ENCODE measurements around the gene ATP5PD. TPM values are rescaled to one million over a fixed set of nuclear protein-coding genes. Genes with fewer than 3 reads are reported as not detected.

ATP5PD gene
- total RNA-seq, 1 experiment from 2014 or later = 344 TPM

GRCh38 chr17:75064040-75064439 lies 17.3 kb upstream of the ATP5PD start:
- no peaks in the 10 kb centered on the region; the same call in none of the 2 replicates for H3K27me3 Mint-ChIP-seq (ENCODE audit: low read depth)
- Histone ChIP-seq H3K9ac (ENCODE audit: extremely low read depth, insufficient read length, low read length) (no peak overlapping the region), H3K79me1 (ENCODE audit: insufficient read depth, low read depth, low read length, poor library complexity, severe bottlenecking) (no peaks in the 10 kb centered on the region), H2BK120ac (ENCODE audit: low read depth, low read length, poor library complexity, severe bottlenecking) (no peak overlapping the region), H4K91ac (ENCODE audit: insufficient read length, low read depth, low read length) (no peak overlapping the region), H2BK20ac (ENCODE audit: low read depth, low read length, poor library complexity, severe bottlenecking) (no peak overlapping the region), H2AK5ac (ENCODE audit: insufficient read length, low read length) (no peak overlapping the region), H3K4me2 (ENCODE audit: insufficient read depth, insufficient read length, low read length) (no peak overlapping the region), H3K27me3 (ENCODE audit: insufficient read depth, low read length) (no peaks in the 10 kb centered on the region), H2AFZ (ENCODE audit: low read length) (no peak overlapping the region), H3K14ac (ENCODE audit: insufficient read depth, low read length) (no peak overlapping the region), H4K8ac (replicated peaks; ENCODE audit: insufficient read length, low read depth, low read length) (no peak overlapping the region), H3K79me2 (ENCODE audit: insufficient read depth, low read length) (no peaks in the 10 kb centered on the region; the same call in 1 of the 2 replicates), H3K23me2 (ENCODE audit: insufficient read length, low read depth, low read length, poor library complexity, severe bottlenecking) (no peaks in the 10 kb centered on the region), H3K9me3 (ENCODE audit: control insufficient read depth, low read depth, low read length) (no peaks in the 10 kb centered on the region), H3K56ac (ENCODE audit: insufficient read length, low read depth, low read length) (no peak overlapping the region), H3T11ph (ENCODE audit: low read length) (no peak overlapping the region), H3K23ac (ENCODE audit: insufficient read length, low read depth, low read length) (no peak overlapping the region), H3K4ac (ENCODE audit: low read depth, low read length) (no peak overlapping the region), H2BK15ac (ENCODE audit: low read depth, low read length) (no peak overlapping the region), H4K20me1 (ENCODE audit: control insufficient read depth, insufficient read depth, insufficient read length) (peaks cover 3% of the 10 kb centered on the region), H2BK5ac (ENCODE audit: insufficient read length, low read length) (no peak overlapping the region), H3K18ac (ENCODE audit: insufficient read length, low read depth, low read length) (no peak overlapping the region), H3K4me1 (ENCODE audit: insufficient read depth, low read length) (no peaks in the 10 kb centered on the region), H3K27ac (ENCODE audit: insufficient read length, low read depth, low read length) (no peak overlapping the region), H2BK12ac (ENCODE audit: insufficient read length, low read depth, low read length) (no peak overlapping the region), H4K5ac (ENCODE audit: insufficient read length, low read depth, low read length) (no peak overlapping the region)
- no CpG with 5 or more reads among the region's 11 CpGs for WGBS (ENCODE audit: extremely low coverage, insufficient read length, low lambda C conversion rate)
- H3K36me3 Mint-ChIP-seq (ENCODE audit: insufficient read depth in 1 of 3, low read depth in 3 of 3) = peaks cover 34 to 62% (median 59%) of the 10 kb centered on the region in 3 experiments
- peaks cover 0 to 7% of the 10 kb centered on the region in 2 experiments; a peak in 2 of 4 replicates for H3K4me1 Mint-ChIP-seq
- H3K27ac Mint-ChIP-seq = no peak overlapping the region; a peak in 1 of 7 replicates
- no peak for DNase-seq
- no peak overlapping the region; a peak in 1 of 5 replicates for H3K4me3 Mint-ChIP-seq
- no peaks in the 10 kb centered on the region for H3K9me3 Mint-ChIP-seq
- no peak for TF ChIP-seq CTCF (conservative IDR thresholded peaks at IDR 0.05)
